ENCODE measurements around the gene ABHD16A. TPM values are rescaled to one million over a fixed set of nuclear protein-coding genes. Genes with fewer than 3 reads are reported as not detected.

Gene ABHD16A
- total RNA-seq, 1 donor: 23.5 TPM

DNA sequence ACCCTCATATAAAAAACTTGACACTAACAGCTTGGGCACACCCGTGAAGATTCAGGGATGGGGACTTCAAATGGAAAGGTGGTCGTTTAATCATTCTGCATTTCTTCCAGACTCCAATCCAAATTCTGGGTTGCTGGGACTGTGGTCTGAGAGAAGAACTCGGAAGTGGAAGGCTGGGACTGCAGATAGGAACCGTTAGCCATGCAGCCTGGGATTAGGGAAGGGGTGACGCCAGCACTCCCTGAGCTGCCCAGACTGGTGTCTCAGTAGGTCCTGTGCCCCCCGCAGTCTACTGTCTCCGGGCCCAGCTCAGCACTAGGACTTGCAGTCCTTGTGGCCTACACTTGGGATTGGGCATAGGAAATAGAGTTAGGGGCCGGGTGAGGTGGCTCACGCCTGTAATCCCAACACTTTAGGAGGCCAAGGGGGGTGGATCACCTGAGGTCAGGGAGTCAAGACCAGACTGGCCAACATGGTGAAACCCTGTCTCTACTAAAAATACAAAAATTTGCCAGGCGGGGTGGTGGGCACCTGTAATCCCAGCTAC is 33.7 kb upstream of the ABHD16A start:
- TF ChIP-seq, protein P1, sequence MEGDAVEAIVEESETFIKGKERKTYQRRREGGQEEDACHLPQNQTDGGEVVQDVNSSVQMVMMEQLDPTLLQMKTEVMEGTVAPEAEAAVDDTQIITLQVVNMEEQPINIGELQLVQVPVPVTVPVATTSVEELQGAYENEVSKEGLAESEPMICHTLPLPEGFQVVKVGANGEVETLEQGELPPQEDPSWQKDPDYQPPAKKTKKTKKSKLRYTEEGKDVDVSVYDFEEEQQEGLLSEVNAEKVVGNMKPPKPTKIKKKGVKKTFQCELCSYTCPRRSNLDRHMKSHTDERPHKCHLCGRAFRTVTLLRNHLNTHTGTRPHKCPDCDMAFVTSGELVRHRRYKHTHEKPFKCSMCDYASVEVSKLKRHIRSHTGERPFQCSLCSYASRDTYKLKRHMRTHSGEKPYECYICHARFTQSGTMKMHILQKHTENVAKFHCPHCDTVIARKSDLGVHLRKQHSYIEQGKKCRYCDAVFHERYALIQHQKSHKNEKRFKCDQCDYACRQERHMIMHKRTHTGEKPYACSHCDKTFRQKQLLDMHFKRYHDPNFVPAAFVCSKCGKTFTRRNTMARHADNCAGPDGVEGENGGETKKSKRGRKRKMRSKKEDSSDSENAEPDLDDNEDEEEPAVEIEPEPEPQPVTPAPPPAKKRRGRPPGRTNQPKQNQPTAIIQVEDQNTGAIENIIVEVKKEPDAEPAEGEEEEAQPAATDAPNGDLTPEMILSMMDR (IDR thresholded peaks at IDR 0.05; ENCODE audit: insufficient read depth, low read length): no peak
- no peak for DNase-seq (ENCODE audit: low read depth)
- H3K4me3 ChIP-seq (ENCODE audit: low read depth, low read length): peak overlapping the region; percentile 97

DNA sequence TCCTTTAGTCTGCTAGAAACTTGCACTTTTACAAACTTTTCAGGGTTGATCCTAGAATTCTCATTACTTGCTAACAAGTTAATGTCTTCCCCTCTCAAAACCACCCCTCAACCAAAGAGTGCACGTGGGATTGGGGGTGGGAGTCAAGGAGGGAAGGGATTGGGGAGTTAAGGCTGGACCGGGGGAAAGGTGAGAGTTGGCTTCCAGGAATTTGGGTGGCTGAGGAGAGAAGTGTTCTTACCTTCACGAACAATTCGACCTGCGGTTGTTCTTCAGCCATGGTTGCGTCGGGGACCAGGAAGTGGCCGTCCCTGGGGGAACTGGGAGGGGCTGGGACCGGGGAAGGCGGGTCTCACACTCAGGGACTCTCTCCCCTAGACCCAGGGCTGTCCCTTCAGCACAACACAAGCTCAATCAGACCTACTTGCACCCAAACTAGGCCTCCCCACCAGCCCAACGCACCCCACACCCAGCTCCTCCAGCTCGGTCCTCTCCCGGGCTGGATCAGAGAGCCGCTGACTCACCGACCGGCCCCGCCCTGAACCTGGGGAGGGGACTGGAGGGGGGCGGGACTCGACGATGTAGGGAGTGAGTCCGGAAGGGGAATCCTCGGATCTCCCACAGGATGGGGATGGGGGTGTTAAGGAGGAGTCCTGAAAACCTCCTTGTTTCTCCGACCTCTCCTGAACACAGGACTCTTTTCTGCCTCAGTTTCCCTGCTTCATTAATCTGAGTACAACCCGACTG is 33.1 kb upstream of the ABHD16A start, which contains the start of gene CLIC1:
TSS of gene CLIC1 (minus strand) at position 510 of the 747 bp plus-strand sequence. CDS start at position 280, 230 bp downstream.
- DNase-seq (ENCODE audit: low read depth): peak; percentile 69
- TF ChIP-seq, protein P1 (IDR thresholded peaks at IDR 0.05; ENCODE audit: insufficient read depth, low read length): no peak
- peak within 1 kb of the TSS; percentile 97 for H3K4me3 ChIP-seq (ENCODE audit: low read depth, low read length)

DNA sequence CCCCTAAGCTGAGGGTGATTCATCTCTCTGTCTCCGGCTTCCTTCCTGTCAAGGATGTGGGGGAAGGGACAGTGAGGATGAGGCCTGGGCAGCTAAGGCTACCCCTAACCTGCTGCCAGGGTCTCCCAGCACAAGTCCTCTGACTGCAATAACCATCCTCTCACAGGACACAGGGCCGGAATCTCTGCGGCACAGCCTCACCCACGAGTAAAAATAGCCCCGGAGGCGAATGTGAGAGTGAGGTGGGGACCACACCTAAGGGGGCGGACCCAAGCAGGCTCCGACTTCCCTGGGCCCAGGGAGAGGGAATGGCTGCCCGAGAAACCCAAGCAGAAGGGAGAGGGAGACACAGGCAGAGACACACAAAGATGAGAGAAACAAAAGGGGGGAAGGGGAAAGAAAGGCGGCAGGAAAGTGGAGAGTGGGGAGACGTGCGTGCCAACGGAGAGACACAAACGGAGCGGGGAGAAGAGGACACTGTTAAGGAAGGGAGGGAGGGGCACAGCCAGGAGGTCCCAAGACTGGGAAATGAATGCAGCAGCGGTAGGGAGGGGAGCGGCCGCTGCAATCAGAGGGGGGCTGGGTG is 31.8 kb upstream of the ABHD16A start:
- peak overlapping the region; percentile 97 for H3K4me3 ChIP-seq (ENCODE audit: low read depth, low read length)
- peak; percentile 46 for DNase-seq (ENCODE audit: low read depth)
- TF ChIP-seq, protein P1 (IDR thresholded peaks at IDR 0.05; ENCODE audit: insufficient read depth, low read length): no peak

DNA sequence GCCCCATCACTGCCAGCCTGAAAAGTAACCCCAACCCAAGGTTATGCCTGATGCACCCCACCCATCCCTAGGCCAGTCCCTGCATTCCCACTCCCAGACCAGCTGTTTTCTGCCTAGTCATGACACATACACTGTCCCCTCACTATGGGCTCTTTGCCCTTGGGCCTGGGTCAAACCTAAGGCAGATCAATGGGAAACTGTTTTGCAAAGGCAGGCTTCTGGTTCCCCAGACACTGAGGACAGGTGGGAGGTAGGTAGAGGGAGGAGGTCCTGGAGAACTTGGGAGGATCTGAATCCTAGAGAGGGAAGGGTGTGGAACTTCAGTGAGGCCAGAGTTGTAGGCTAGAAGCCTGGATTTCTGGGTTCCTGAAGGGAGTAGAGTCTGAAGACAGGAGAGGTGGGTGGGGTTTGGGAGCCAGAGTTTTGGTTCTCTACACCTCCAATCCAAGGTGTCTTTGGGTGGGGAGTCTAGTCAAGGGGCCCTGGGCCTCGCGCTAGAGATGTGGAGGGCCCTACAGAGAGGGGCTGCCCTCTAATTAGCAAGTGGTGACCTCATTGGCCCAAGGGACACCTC is 31.2 kb upstream of the ABHD16A start:
- peak overlapping the region; percentile 97 for H3K4me3 ChIP-seq (ENCODE audit: low read depth, low read length)
- no peak for DNase-seq (ENCODE audit: low read depth)
- TF ChIP-seq, protein P1 (IDR thresholded peaks at IDR 0.05; ENCODE audit: insufficient read depth, low read length): no peak

DNA sequence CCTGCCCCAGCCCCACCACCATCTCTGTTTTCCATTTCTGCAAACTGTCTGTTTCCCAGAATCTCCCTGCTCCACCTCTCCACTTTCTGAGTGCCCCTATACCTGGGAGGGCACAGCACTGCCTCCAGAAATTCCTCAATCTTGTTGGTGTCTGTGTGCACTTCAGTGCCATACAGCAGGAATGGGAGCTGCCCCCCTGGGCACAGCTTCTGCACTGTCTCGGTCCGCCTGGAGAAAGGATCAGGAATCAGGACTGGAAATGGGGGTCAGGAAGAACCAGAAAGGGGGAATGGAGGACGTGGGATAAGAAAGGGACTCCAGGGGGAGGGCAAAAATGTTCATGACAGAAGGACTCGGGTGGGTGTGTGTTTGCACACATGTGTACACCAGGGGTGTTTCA is 30.6 kb upstream of the ABHD16A start:
- TF ChIP-seq, protein P1 (IDR thresholded peaks at IDR 0.05; ENCODE audit: insufficient read depth, low read length): no peak
- DNase-seq (ENCODE audit: low read depth): no peak
- H3K4me3 ChIP-seq (ENCODE audit: low read depth, low read length): peak overlapping the region; percentile 97

DNA sequence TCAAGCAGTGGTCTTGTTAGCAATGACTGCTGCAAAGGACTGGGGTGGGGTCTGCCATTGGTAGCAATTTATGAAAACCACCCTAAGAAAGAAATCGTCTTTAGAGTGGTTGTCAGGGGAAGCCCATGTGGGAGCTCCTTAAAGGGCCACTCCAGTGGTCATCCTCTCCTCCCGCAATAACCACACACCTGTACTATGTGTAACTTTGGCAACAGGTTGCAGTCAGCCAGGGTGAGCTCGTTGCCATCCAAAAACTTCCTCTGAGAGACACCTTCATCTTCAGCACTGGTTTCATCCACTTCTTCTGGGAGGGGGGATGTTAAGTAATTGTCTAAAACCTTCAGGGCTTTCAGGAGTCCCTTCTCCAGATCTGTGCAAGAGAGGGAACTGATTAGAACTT is 28.9 kb upstream of the ABHD16A start:
- TF ChIP-seq, protein P1 (IDR thresholded peaks at IDR 0.05; ENCODE audit: insufficient read depth, low read length): no peak
- H3K4me3 ChIP-seq (ENCODE audit: low read depth, low read length): no peak overlapping the region
- no peak for DNase-seq (ENCODE audit: low read depth)

Measured in fibroblast of the aortic adventitia (primary cell).